ENCODE results near the gene COL4A6. TPM values are rescaled to one million over a fixed set of nuclear protein-coding genes. Genes with fewer than 3 reads are reported as not detected.

The COL4A6 gene
- total and polyA plus RNA-seq, 2 of the 8 experiments (the other 6 are each of a cell fraction or from before 2014, with no cell fraction given): 5.9 to 11.8 TPM

DNA sequence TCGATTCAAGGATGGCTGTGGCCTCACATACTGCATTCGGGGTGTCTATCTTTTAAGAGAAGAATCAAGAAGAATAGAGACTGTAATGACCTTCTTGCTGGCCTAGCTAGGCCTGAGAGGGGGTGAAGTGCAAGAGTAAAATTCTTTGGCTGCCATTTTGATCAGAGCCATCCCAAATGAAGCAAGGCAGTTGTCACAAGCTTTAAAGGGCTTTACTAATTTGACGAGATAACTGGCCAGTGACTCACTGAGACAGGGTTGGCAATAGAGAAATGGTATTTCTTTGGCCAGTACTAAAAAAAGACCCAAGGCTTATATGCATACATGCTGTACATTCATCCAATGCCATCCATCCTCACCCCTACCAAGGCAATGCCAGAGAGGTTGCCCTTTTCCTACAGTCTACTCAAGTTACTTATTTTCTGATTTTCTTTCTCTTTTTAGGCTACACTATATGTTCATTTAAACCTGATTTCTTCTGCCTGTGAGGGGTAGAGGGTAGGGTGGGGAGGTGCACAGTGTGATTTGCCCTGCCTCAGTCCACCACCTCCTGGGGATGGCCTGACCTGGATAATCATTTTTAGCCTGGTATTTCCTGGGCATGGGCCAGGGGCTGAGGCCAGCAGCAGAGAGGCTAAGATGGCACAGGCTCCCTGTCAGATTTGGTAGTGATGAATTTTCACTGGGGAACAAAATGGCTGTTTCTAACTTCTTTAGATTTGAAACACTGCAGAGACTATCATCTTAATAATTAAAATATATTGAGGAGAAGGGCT is 314.4 kb downstream of the COL4A6 start:
- DNase-seq (ENCODE audit: low read depth in 1 of 2, low spot score in 2 of 2): no peak
- H4K91ac ChIP-seq (replicated peaks; ENCODE audit: insufficient read length, low read length): no peak overlapping the region
- TF ChIP-seq CHD2 (IDR thresholded peaks at IDR 0.05; ENCODE audit: low read length) (no peak), ATF2 (IDR thresholded peaks at IDR 0.05; ENCODE audit: low read length) (no peak), SRF (IDR thresholded peaks at IDR 0.05; ENCODE audit: low read depth, low read length) (no peak), EZH2 (IDR thresholded peaks at IDR 0.05; ENCODE audit: low read depth, low read length, severe bottlenecking) (no peak), GABPA (IDR thresholded peaks at IDR 0.05; ENCODE audit: borderline replicate concordance, insufficient read depth, low read length) (no peak), MAFK (IDR thresholded peaks at IDR 0.05; ENCODE audit: low read depth, low read length) (no peak), GTF2F1 (IDR thresholded peaks at IDR 0.05; ENCODE audit: borderline replicate concordance, low read depth, low read length) (no peak), RAD21 (IDR thresholded peaks at IDR 0.05 in 1 of 2, conservative IDR thresholded peaks at IDR 0.05 in 1 of 2; ENCODE audit: low read depth in 2 of 2, low read length in 2 of 2) (no peak)
- TF ChIP-seq, protein P1, sequence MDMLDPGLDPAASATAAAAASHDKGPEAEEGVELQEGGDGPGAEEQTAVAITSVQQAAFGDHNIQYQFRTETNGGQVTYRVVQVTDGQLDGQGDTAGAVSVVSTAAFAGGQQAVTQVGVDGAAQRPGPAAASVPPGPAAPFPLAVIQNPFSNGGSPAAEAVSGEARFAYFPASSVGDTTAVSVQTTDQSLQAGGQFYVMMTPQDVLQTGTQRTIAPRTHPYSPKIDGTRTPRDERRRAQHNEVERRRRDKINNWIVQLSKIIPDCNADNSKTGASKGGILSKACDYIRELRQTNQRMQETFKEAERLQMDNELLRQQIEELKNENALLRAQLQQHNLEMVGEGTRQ (IDR thresholded peaks at IDR 0.05; ENCODE audit: low read length): no peak

More for the DNA sequence above, 314.4 kb downstream of the COL4A6 start:
- no peak overlapping the region for H2BK15ac ChIP-seq (ENCODE audit: low read length)
- no peak overlapping the region for H3K4ac ChIP-seq (replicated peaks; ENCODE audit: insufficient read length, low read depth, low read length)
- no peaks in the 10 kb centered on the region for H3K36me3 ChIP-seq (ENCODE audit: control insufficient read depth in 2 of 4, insufficient read depth in 4 of 4, low read length in 3 of 4)
- H3K18ac ChIP-seq (ENCODE audit: extremely low read depth, low read length): no peak overlapping the region
- H2BK12ac ChIP-seq (ENCODE audit: low read depth, low read length): no peak overlapping the region
- POLR2A ChIA-PET (ENCODE audit: partially characterized antibody): no interaction called here
- no peak overlapping the region for H2AK5ac ChIP-seq (ENCODE audit: low read depth, low read length)
- no peak overlapping the region; the same call in 1 of the 2 replicates for H2BK5ac ChIP-seq (ENCODE audit: low read depth, low read length)
- H2BK120ac ChIP-seq (replicated peaks; ENCODE audit: low read depth, low read length): peak overlapping the region; percentile 54
- H3K4me3 ChIP-seq (ENCODE audit: extremely low read depth in 1 of 4, insufficient read depth in 2 of 4, low read depth in 3 of 4, low read length in 4 of 4): no peak overlapping the region
- no peaks in the 10 kb centered on the region for H3K23me2 ChIP-seq (ENCODE audit: low read depth, low read length)
- 78% methylated on average over 1 of the region's 3 CpGs; no CpG with 5 or more reads in 1 of the 2 experiments for WGBS, 2 experiments (ENCODE audit: extremely low coverage in 1 of 2, insufficient coverage in 1 of 2, insufficient read length in 1 of 2, insufficient replicate concordance in 2 of 2, low coverage in 1 of 2, low lambda C conversion rate in 2 of 2, missing lambda C conversion rate in 1 of 2)
- no peak overlapping the region for H2BK20ac ChIP-seq (ENCODE audit: low read length)
- H3K9me3 ChIP-seq (ENCODE audit: insufficient read depth in 2 of 2, low read depth in 1 of 2, low read length in 1 of 2): no peaks in the 10 kb centered on the region
- H4K20me1 ChIP-seq (replicated peaks in 1 of 2; ENCODE audit: control insufficient read depth in 1 of 2, insufficient read depth in 2 of 2, low read length in 2 of 2): no peaks in the 10 kb centered on the region
- no peak overlapping the region for H3K23ac ChIP-seq (ENCODE audit: insufficient read length)
- no peak for FAIRE-seq
- H4K8ac ChIP-seq (ENCODE audit: extremely low read depth, insufficient read depth, low read length): no peak overlapping the region
- H4K5ac ChIP-seq (ENCODE audit: insufficient read length, low read depth, low read length): no peak overlapping the region
- CTCF ChIA-PET (ENCODE audit: partially characterized antibody): interaction anchor here (1.9 to 2.2 kb wide), 2 partner anchors 10 to 15 kb away, joined by 6 to 7 read pairs; no protein-coding TSS in a partner anchor
- peaks cover 0 to 3% (median 0%) of the 10 kb centered on the region in 4 experiments; a peak in 1 of 7 replicates for H3K4me1 ChIP-seq (replicated peaks in 1 of 4; ENCODE audit: control insufficient read depth in 3 of 4, insufficient read depth in 4 of 4, low read length in 3 of 4)
- H3K14ac ChIP-seq (ENCODE audit: insufficient read length): no peak overlapping the region
- H2AFZ ChIP-seq (ENCODE audit: low read length): no peak overlapping the region
- H3K27me3 ChIP-seq (replicated peaks in 1 of 4; ENCODE audit: control insufficient read depth in 3 of 4, extremely low read depth in 1 of 4, insufficient read depth in 3 of 4, low read length in 3 of 4): no peaks in the 10 kb centered on the region
- no peak overlapping the region for H3K56ac ChIP-seq (replicated peaks; ENCODE audit: insufficient read length, low read depth, low read length)
- H3K27ac ChIP-seq (ENCODE audit: low read depth, low read length): no peak overlapping the region
- no peaks in the 10 kb centered on the region for H3K79me1 ChIP-seq (ENCODE audit: low read depth, low read length)
- no peak overlapping the region for H3K9ac ChIP-seq (replicated peaks in 1 of 4; ENCODE audit: extremely low read depth in 1 of 4, low read depth in 3 of 4, low read length in 3 of 4)
- H3K4me2 ChIP-seq (ENCODE audit: insufficient read depth in 1 of 2, low read depth in 2 of 2, low read length in 2 of 2): no peak overlapping the region
- no peaks in the 10 kb centered on the region for H3K79me2 ChIP-seq (ENCODE audit: control insufficient read depth in 1 of 2, insufficient read depth in 2 of 2, low read length in 2 of 2)

Measured in H1 (cell line).